ENCODE results near the gene SAP25. TPM values are rescaled to one million over a fixed set of nuclear protein-coding genes. Genes with fewer than 3 reads are reported as not detected.

Gene SAP25
- total RNA-seq, 1 donor from 2014 or later, result not detected

DNA sequence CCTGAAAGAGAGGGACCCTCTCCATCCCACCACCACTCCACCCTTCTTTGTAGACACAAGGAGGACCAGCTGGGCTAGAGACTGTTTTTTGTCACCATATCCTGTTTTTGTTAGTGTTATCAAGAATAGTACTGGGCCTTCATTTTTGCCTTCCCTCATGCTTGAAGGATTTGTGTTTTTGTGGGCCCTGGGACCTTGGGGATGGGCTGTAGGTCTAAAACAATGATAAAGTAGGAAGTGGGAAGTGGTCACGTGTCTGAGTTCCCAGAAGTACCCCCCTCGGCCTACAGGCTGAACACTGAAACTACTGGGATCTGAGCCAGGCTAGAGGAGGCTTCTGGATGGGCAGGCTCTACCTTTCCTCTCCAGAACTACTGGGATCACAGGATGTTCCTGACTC is 25.8 kb downstream of the SAP25 start:
- Mint-ChIP-seq H3K4me3 (no peak overlapping the region), H3K36me3 (peaks cover 9% of the 10 kb centered on the region), H3K9me3 (no peaks in the 10 kb centered on the region), H3K27me3 (ENCODE audit: insufficient read depth, low read depth) (no peaks in the 10 kb centered on the region), H3K4me1 (peaks cover 50% of the 10 kb centered on the region), H3K27ac (peak overlapping the region; percentile 76)
- Histone ChIP-seq H3K27me3 (no peaks in the 10 kb centered on the region), H3K4me2 (no peak overlapping the region), H3K9ac (no peak overlapping the region), H3K4me1 (peaks cover 21% of the 10 kb centered on the region), H3K4me3 (no peak overlapping the region), H3F3A (ENCODE audit: low read depth) (peaks cover 6% of the 10 kb centered on the region), H3K9me3 (ENCODE audit: low read depth) (no peaks in the 10 kb centered on the region), H3K27ac (no peak overlapping the region), H2AFZ (replicated peaks) (no peak overlapping the region), H4K20me1 (ENCODE audit: low read depth) (peaks cover 11% of the 10 kb centered on the region), H3K36me3 (no peaks in the 10 kb centered on the region), H3K79me2 (ENCODE audit: low read depth) (no peaks in the 10 kb centered on the region)
- no peak for TF ChIP-seq EZH2phosphoT487 (IDR thresholded peaks at IDR 0.05)
- no peak for TF ChIP-seq EZH2 (IDR thresholded peaks at IDR 0.05)
- TF ChIP-seq, protein P1, sequence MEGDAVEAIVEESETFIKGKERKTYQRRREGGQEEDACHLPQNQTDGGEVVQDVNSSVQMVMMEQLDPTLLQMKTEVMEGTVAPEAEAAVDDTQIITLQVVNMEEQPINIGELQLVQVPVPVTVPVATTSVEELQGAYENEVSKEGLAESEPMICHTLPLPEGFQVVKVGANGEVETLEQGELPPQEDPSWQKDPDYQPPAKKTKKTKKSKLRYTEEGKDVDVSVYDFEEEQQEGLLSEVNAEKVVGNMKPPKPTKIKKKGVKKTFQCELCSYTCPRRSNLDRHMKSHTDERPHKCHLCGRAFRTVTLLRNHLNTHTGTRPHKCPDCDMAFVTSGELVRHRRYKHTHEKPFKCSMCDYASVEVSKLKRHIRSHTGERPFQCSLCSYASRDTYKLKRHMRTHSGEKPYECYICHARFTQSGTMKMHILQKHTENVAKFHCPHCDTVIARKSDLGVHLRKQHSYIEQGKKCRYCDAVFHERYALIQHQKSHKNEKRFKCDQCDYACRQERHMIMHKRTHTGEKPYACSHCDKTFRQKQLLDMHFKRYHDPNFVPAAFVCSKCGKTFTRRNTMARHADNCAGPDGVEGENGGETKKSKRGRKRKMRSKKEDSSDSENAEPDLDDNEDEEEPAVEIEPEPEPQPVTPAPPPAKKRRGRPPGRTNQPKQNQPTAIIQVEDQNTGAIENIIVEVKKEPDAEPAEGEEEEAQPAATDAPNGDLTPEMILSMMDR (IDR thresholded peaks at IDR 0.05), result no peak
- no peak for DNase-seq (ENCODE audit: low spot score)

DNA sequence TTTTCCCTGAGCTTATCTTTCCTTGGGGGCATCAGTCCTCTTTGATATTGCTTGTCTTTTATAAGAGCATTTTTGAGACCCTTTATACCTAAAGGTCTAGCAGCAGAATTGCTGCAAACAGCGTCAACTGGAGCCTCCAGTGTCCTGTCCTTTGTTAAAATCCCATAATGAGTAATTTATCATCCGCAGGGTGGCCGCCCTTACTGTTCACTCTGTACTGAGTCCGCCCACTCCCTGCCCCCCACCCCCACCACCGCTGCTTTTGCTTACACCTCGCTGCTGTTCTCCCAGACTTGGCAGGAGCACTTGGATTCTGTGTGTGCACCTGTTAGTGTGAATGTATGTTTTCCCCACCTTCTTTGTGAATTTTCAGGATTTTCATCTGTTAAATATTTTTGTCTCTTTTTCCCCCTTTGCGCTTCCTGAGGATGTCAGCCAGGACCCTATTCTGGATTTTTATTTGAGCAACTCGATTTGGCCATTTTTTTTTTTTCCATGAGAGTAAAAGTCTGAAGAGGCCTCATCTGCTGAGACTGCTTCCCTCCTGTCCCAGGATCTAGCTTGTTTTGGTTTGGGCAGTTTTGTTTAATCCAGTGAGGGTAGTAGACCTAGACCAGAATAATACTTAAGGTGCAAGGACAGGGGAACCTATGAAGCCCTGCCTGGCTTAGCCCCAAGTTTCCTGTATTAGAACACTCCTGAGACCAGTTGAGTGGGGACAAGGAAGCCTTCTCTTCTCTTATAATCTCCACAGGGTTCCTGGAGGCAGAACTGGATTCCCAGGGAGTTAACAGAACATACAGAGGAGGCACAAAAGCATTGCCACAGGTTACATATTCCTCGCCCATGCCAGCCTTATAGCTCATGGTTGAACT is 26.5 kb downstream of the SAP25 start:
- TF ChIP-seq, protein P1 (IDR thresholded peaks at IDR 0.05), result no peak
- TF ChIP-seq EZH2 (IDR thresholded peaks at IDR 0.05), result no peak
- no peak for TF ChIP-seq EZH2phosphoT487 (IDR thresholded peaks at IDR 0.05)
- Histone ChIP-seq H3K36me3 (no peaks in the 10 kb centered on the region), H3K27me3 (no peaks in the 10 kb centered on the region), H3K79me2 (ENCODE audit: low read depth) (no peaks in the 10 kb centered on the region), H2AFZ (replicated peaks) (no peak overlapping the region), H3K9me3 (ENCODE audit: low read depth) (no peaks in the 10 kb centered on the region), H3K4me1 (peaks cover 21% of the 10 kb centered on the region), H3K4me3 (no peak overlapping the region), H3K27ac (no peak overlapping the region), H3F3A (ENCODE audit: low read depth) (peaks cover 6% of the 10 kb centered on the region), H3K4me2 (peak overlapping the region; percentile 19), H3K9ac (no peak overlapping the region), H4K20me1 (ENCODE audit: low read depth) (peaks cover 11% of the 10 kb centered on the region)
- Mint-ChIP-seq H3K4me3 (no peak overlapping the region), H3K4me1 (peaks cover 56% of the 10 kb centered on the region), H3K27me3 (ENCODE audit: insufficient read depth, low read depth) (peaks cover 1% of the 10 kb centered on the region), H3K9me3 (no peaks in the 10 kb centered on the region), H3K27ac (peak overlapping the region; percentile 76), H3K36me3 (peaks cover 5% of the 10 kb centered on the region)
- no peak for DNase-seq (ENCODE audit: low spot score)

- TF ChIP-seq EZH2 (IDR thresholded peaks at IDR 0.05) (no peak), EZH2phosphoT487 (IDR thresholded peaks at IDR 0.05) (no peak)
- TF ChIP-seq, protein P1 (IDR thresholded peaks at IDR 0.05), result no peak
- Histone ChIP-seq H3K36me3 (no peaks in the 10 kb centered on the region), H3K9ac (no peak overlapping the region), H2AFZ (replicated peaks) (no peak overlapping the region), H3K4me1 (peaks cover 21% of the 10 kb centered on the region), H3K27me3 (no peaks in the 10 kb centered on the region), H3K4me2 (peak overlapping the region; percentile 19), H3K79me2 (ENCODE audit: low read depth) (no peaks in the 10 kb centered on the region), H4K20me1 (ENCODE audit: low read depth) (peaks cover 11% of the 10 kb centered on the region), H3F3A (ENCODE audit: low read depth) (peaks cover 8% of the 10 kb centered on the region), H3K4me3 (no peak overlapping the region), H3K27ac (peak overlapping the region; percentile 6), H3K9me3 (ENCODE audit: low read depth) (no peaks in the 10 kb centered on the region)
- Mint-ChIP-seq H3K4me3 (peak overlapping the region; percentile 8), H3K4me1 (peaks cover 60% of the 10 kb centered on the region), H3K9me3 (no peaks in the 10 kb centered on the region), H3K27me3 (ENCODE audit: insufficient read depth, low read depth) (peaks cover 3% of the 10 kb centered on the region), H3K27ac (peak overlapping the region; percentile 68), H3K36me3 (peaks cover 5% of the 10 kb centered on the region)
- no peak for DNase-seq (ENCODE audit: low spot score)
Measured at GRCh38 chr7:100546129-100546925, 27.4 kb downstream of the SAP25 start.

Data from neural progenitor cell (in vitro differentiated cells).